ENCODE measurements around the gene TMC5. TPM values are rescaled to one million over a fixed set of nuclear protein-coding genes. Genes with fewer than 3 reads are reported as not detected.

The TMC5 gene
- total RNA-seq, 1 experiment from 2014 or later, result 1.2 TPM

DNA sequence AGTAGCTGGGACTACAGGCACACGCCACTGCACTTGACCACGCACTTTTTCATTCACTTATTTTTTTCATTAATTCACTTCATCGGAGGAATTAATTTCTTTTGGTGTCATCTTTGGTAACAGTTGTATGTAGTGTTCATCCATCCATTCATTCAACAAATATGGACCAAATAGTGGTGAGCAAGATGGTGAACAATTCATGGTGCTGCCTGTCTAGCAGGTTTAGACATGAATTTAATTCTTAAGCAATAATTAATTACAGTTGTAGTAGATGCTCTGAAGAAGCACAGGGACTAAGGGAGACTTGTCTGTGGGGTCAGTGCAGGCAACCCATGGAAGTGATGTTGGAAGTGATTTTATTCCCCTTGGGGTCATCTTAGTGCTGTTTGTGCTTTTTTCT is 81.8 kb downstream of the TMC5 start:
- no peak overlapping the region for H3K56ac ChIP-seq (ENCODE audit: insufficient read length, low read depth, low read length)
- Mint-ChIP-seq H3K4me1 (no peaks in the 10 kb centered on the region), H3K27ac (peak overlapping the region in 2 of 3 experiments; percentile 19 to 79; a peak in 2 of 7 replicates), H3K27me3 (ENCODE audit: low read depth) (no peaks in the 10 kb centered on the region), H3K36me3 (ENCODE audit: insufficient read depth in 1 of 3, low read depth in 3 of 3) (peaks cover 22 to 49% (median 41%) of the 10 kb centered on the region in 3 experiments), H3K9me3 (no peaks in the 10 kb centered on the region), H3K4me3 (no peak overlapping the region)
- H3K27ac ChIP-seq (ENCODE audit: insufficient read length, low read depth, low read length), result no peak overlapping the region
- H3K23ac ChIP-seq (ENCODE audit: insufficient read length, low read depth, low read length), result no peak overlapping the region
- no peaks in the 10 kb centered on the region for H3K27me3 ChIP-seq (ENCODE audit: insufficient read depth, low read length)
- no peak overlapping the region for H3T11ph ChIP-seq (ENCODE audit: low read length)
- H3K4me2 ChIP-seq (ENCODE audit: insufficient read depth, insufficient read length, low read length), result no peak overlapping the region
- TF ChIP-seq, protein P1, sequence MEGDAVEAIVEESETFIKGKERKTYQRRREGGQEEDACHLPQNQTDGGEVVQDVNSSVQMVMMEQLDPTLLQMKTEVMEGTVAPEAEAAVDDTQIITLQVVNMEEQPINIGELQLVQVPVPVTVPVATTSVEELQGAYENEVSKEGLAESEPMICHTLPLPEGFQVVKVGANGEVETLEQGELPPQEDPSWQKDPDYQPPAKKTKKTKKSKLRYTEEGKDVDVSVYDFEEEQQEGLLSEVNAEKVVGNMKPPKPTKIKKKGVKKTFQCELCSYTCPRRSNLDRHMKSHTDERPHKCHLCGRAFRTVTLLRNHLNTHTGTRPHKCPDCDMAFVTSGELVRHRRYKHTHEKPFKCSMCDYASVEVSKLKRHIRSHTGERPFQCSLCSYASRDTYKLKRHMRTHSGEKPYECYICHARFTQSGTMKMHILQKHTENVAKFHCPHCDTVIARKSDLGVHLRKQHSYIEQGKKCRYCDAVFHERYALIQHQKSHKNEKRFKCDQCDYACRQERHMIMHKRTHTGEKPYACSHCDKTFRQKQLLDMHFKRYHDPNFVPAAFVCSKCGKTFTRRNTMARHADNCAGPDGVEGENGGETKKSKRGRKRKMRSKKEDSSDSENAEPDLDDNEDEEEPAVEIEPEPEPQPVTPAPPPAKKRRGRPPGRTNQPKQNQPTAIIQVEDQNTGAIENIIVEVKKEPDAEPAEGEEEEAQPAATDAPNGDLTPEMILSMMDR (conservative IDR thresholded peaks at IDR 0.05), result no peak
- no peaks in the 10 kb centered on the region for H4K20me1 ChIP-seq (ENCODE audit: control insufficient read depth, insufficient read depth, insufficient read length)
- H3K4ac ChIP-seq (ENCODE audit: low read depth, low read length), result no peak overlapping the region
- no peaks in the 10 kb centered on the region for H3K4me1 ChIP-seq (ENCODE audit: insufficient read depth, low read length)
- no peak for DNase-seq
- no peak overlapping the region for H2BK20ac ChIP-seq (ENCODE audit: low read depth, low read length, poor library complexity, severe bottlenecking)
- H3K79me1 ChIP-seq (ENCODE audit: insufficient read depth, low read depth, low read length, poor library complexity, severe bottlenecking), result no peaks in the 10 kb centered on the region
- H2BK120ac ChIP-seq (ENCODE audit: low read depth, low read length, poor library complexity, severe bottlenecking), result no peak overlapping the region
- WGBS (ENCODE audit: extremely low coverage, insufficient read length, low lambda C conversion rate), result no CpG with 5 or more reads among the region's 3 CpGs
- no peak overlapping the region for H2AFZ ChIP-seq (ENCODE audit: low read length)
- H3K79me2 ChIP-seq (ENCODE audit: insufficient read depth, low read length), result no peaks in the 10 kb centered on the region
- H2BK5ac ChIP-seq (ENCODE audit: insufficient read length, low read length), result no peak overlapping the region
- no peak overlapping the region for H4K5ac ChIP-seq (ENCODE audit: insufficient read length, low read depth, low read length)
- H3K14ac ChIP-seq (ENCODE audit: insufficient read depth, low read length), result no peak overlapping the region
- H4K91ac ChIP-seq (ENCODE audit: insufficient read length, low read depth, low read length), result no peak overlapping the region
- no peaks in the 10 kb centered on the region for H3K23me2 ChIP-seq (ENCODE audit: insufficient read length, low read depth, low read length, poor library complexity, severe bottlenecking)
- no peak overlapping the region for H3K9ac ChIP-seq (ENCODE audit: extremely low read depth, insufficient read length, low read length)
- H2AK5ac ChIP-seq (ENCODE audit: insufficient read length, low read length), result no peak overlapping the region
- no peak overlapping the region for H3K18ac ChIP-seq (ENCODE audit: insufficient read length, low read depth, low read length)
- H2BK12ac ChIP-seq (ENCODE audit: insufficient read length, low read depth, low read length), result no peak overlapping the region
- H3K9me3 ChIP-seq (ENCODE audit: control insufficient read depth, low read depth, low read length), result no peaks in the 10 kb centered on the region
- H4K8ac ChIP-seq (replicated peaks; ENCODE audit: insufficient read length, low read depth, low read length), result no peak overlapping the region
- no peak overlapping the region for H2BK15ac ChIP-seq (ENCODE audit: low read depth, low read length)
